ENCODE measurements around the gene MAP4K3. TPM values are rescaled to one million over a fixed set of nuclear protein-coding genes. Genes with fewer than 3 reads are reported as not detected.

The MAP4K3 gene
- total RNA-seq, 1 donor from 2014 or later, result 11.0 TPM

DNA sequence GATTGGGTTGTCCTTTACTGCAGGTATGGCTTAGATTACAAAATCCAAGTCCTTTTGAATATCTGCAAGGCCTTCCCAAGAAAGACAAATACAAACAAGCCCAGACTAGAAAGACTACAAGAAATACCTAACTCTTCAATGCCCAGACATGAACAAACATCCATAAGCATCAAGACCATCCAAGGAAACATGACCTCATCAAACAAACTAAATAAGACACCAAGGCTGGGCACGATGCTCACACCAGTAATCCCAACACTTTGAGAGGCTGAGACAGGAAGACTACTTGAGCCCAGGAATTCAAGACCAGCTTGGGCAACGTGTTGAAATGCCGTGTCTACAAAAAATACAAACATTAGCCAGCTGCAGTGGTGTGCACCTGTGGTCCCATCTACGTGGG, 31.7 kb downstream of the MAP4K3 start:
- H3K36me3 Mint-ChIP-seq (ENCODE audit: low read depth), result no peaks in the 10 kb centered on the region
- intact Hi-C loops (cut with micrococcal nuclease), result no loop called here
- DNase-seq (no peak), ATAC-seq (ENCODE audit: low read depth) (no peak)
- peaks cover 51% of the 10 kb centered on the region for H3K4me1 Mint-ChIP-seq
- no peak overlapping the region for H3K4me3 Mint-ChIP-seq
- POLR2A ChIA-PET, result no interaction called here
- TF ChIP-seq, protein P1, sequence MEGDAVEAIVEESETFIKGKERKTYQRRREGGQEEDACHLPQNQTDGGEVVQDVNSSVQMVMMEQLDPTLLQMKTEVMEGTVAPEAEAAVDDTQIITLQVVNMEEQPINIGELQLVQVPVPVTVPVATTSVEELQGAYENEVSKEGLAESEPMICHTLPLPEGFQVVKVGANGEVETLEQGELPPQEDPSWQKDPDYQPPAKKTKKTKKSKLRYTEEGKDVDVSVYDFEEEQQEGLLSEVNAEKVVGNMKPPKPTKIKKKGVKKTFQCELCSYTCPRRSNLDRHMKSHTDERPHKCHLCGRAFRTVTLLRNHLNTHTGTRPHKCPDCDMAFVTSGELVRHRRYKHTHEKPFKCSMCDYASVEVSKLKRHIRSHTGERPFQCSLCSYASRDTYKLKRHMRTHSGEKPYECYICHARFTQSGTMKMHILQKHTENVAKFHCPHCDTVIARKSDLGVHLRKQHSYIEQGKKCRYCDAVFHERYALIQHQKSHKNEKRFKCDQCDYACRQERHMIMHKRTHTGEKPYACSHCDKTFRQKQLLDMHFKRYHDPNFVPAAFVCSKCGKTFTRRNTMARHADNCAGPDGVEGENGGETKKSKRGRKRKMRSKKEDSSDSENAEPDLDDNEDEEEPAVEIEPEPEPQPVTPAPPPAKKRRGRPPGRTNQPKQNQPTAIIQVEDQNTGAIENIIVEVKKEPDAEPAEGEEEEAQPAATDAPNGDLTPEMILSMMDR (IDR thresholded peaks at IDR 0.05), result no peak
- no peak overlapping the region for H3K27ac Mint-ChIP-seq
- H3K27me3 Mint-ChIP-seq, result no peaks in the 10 kb centered on the region
- H3K9me3 Mint-ChIP-seq, result no peaks in the 10 kb centered on the region
- CTCF ChIA-PET, result no interaction called here

DNA sequence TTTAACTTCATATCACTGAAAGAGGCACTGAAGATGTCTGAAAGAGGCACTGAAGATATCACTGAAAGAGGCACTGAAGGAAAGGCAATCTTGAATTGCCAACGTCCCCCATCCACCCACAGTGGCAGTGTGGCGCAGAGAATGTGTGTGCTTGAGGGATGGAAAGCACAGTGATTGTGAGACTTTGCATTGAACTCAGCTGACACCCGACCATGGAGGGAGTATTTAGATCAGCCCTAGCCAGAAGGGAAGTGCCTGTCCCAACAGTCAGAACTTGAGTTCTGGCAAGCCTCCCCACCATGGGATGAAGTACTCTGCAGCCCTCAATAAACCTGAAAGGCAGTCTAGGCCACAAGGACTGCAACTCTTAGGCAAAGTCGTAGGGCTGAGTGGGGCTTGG, 33.8 kb downstream of the MAP4K3 start:
- H3K4me1 Mint-ChIP-seq, result peaks cover 38% of the 10 kb centered on the region
- H3K36me3 Mint-ChIP-seq (ENCODE audit: low read depth), result no peaks in the 10 kb centered on the region
- ChIA-PET CTCF (interaction anchor here (1.1 kb wide), 1 partner anchor 23 kb away, joined by 5 read pairs; no protein-coding TSS in a partner anchor), POLR2A (no interaction called here)
- intact Hi-C loops (cut with micrococcal nuclease), result no loop called here
- no peaks in the 10 kb centered on the region for H3K9me3 Mint-ChIP-seq
- TF ChIP-seq, protein P1 (IDR thresholded peaks at IDR 0.05), result no peak
- H3K27me3 Mint-ChIP-seq, result no peaks in the 10 kb centered on the region
- DNase-seq (no peak), ATAC-seq (ENCODE audit: low read depth) (no peak)
- no peak overlapping the region for H3K27ac Mint-ChIP-seq
- no peak overlapping the region for H3K4me3 Mint-ChIP-seq

DNA sequence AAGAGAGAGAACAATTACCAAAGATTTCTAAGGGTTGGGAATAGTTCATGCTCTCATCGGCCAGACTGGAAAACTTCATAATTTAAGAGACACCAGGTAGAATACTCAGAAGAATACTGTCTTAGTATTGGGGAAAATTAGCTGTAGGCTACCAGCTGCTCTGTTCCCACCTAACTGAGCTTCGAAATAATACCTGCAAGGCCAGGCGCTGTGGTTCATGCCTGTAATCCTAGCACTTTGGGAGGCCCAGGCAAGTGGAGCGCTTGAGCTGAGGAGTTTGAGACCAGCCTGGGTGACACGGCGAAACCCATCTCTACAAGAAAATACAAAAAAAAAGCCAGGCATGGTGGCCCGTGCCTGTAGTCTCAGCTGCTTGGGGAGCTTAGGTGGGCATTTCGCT, 35.8 kb downstream of the MAP4K3 start:
- TF ChIP-seq, protein P1 (IDR thresholded peaks at IDR 0.05), result no peak
- intact Hi-C loops (cut with micrococcal nuclease), result no loop called here
- no peak overlapping the region for H3K4me3 Mint-ChIP-seq
- no peaks in the 10 kb centered on the region for H3K27me3 Mint-ChIP-seq
- no peak overlapping the region for H3K27ac Mint-ChIP-seq
- no peaks in the 10 kb centered on the region for H3K9me3 Mint-ChIP-seq
- no peaks in the 10 kb centered on the region for H3K36me3 Mint-ChIP-seq (ENCODE audit: low read depth)
- ChIA-PET CTCF (no interaction called here), POLR2A (no interaction called here)
- DNase-seq (no peak), ATAC-seq (ENCODE audit: low read depth) (no peak)
- peaks cover 28% of the 10 kb centered on the region for H3K4me1 Mint-ChIP-seq

DNA sequence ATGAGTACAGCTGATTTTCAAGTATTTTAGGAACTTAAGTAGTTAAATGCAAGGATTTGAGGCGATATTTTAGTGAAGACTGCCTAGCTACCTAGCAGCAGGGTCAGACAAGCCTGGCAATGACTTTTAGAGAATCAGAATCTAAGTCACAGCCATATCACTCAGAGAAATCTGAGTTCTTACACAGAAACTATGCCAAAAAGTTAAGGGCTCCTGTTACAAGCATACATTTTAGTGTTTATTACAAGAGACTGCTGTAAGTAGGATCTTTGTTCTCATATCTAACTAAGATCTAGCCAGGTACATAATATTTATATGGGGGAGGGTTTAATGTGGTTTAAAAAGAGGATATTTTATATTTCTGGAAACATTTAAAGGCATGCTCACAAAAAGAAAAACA, 37.5 kb downstream of the MAP4K3 start:
- no peaks in the 10 kb centered on the region for H3K9me3 Mint-ChIP-seq
- H3K27me3 Mint-ChIP-seq, result no peaks in the 10 kb centered on the region
- POLR2A ChIA-PET, result interaction anchor here (0.6 kb wide), 1 partner anchor 13 kb away, joined by 3 read pairs; no protein-coding TSS in a partner anchor
- no peak overlapping the region for H3K27ac Mint-ChIP-seq
- intact Hi-C loops (cut with micrococcal nuclease), result no loop called here
- H3K36me3 Mint-ChIP-seq (ENCODE audit: low read depth), result no peaks in the 10 kb centered on the region
- TF ChIP-seq, protein P1 (IDR thresholded peaks at IDR 0.05), result no peak
- CTCF ChIA-PET, result no interaction called here
- H3K4me1 Mint-ChIP-seq, result peaks cover 24% of the 10 kb centered on the region
- no peak for DNase-seq
- H3K4me3 Mint-ChIP-seq, result no peak overlapping the region
- no peak for ATAC-seq (ENCODE audit: low read depth)

DNA sequence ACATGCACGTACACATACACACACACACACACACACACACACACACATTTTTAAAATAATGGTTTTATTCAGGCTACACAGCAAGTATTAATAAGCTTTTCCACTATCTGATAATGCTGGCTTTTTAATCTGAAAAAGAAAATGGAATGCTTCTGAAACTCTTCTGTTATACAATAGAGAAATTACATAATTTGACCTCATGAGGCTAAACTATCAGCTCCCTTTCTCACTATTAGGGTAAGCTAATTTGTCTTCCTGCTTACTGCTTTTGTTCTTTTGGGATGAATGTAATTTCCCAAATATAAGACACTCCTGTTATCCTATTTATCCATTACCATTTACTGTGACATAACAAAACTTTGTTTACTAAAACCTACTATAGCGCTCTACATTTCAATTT, 41.8 kb downstream of the MAP4K3 start:
- ChIA-PET CTCF (no interaction called here), POLR2A (interaction anchor here (0.6 kb wide), 1 partner anchor 639 kb away, joined by 4 read pairs; no protein-coding TSS in a partner anchor)
- H3K9me3 Mint-ChIP-seq, result no peaks in the 10 kb centered on the region
- no peaks in the 10 kb centered on the region for H3K36me3 Mint-ChIP-seq (ENCODE audit: low read depth)
- TF ChIP-seq, protein P1 (IDR thresholded peaks at IDR 0.05), result no peak
- peaks cover 4% of the 10 kb centered on the region for H3K4me1 Mint-ChIP-seq
- H3K27ac Mint-ChIP-seq, result no peak overlapping the region
- intact Hi-C loops (cut with micrococcal nuclease), result no loop called here
- DNase-seq (no peak), ATAC-seq (ENCODE audit: low read depth) (no peak)
- H3K27me3 Mint-ChIP-seq, result no peaks in the 10 kb centered on the region
- no peak overlapping the region for H3K4me3 Mint-ChIP-seq

Data from activated B cell treated with CpG ODN at 0.5 μM for 24 hours (primary cell).